Measurements from ENCODE around the gene CCBE1.
"Not testable (repeated sequence)": the region's sequence is repeated elsewhere in the genome, so short reads cannot be mapped to it uniquely, and the experiment has no call there.

Gene CCBE1

DNA sequence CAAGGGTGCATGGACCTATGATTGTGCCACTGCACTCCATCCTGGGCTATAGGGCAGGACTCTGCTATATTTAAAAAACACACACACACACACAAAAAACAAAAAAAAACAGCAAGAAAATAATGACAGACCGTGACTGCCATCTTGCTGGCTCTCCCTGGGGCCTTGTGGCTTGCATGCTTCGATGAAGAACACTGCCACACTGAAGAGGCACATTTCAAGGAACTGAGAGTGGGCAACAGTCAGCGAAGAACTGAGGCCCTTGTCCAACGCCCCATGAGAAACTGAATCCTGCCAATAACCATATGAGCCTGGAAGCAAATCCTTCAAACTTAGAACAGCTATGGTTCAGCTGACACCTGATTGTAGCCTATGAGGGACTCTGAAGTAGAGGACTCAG, 158.1 kb downstream of the CCBE1 start:
- DNase-seq (ENCODE audit: low read depth) = no peak

DNA sequence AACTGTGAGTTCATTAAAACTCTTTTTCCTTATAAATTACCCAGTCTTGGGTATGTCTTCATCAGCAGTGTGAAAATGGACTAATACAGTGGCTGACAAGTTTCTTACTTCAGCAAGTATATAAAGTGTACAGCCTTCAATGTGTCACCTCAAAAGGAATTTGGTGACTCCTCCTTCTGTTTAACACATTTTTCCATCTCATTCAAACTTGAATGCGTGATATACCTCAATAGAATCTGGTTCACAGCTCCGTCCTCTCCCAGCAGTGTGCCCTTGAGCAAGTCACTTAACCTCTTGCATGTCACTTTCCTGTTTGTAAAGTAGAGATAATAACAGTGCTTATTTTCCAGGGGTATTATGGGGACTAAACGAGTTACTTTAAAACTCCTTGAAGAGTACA, 159.6 kb downstream of the CCBE1 start:
- no peak for DNase-seq (ENCODE audit: low read depth)

DNA sequence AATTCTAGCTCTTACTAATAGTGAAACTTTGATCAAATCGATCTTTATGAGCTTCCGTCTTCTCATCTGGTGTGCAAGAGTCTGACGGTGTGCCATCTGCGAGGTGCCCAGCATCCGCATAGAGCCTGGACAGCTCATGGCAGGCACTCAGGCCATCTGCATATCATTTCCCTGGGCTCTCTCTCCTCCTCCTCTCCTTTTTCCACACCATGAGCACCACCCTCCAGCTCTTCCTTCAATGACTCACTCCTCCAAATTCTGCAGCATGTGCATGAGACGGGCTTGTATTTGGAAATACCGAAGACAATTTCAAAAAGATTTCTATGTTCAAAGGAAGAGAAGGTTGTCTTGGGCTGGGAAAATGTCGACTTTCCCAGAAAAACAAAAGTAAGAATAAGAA, 161.1 kb downstream of the CCBE1 start:
- no peak for DNase-seq (ENCODE audit: low read depth)

DNA sequence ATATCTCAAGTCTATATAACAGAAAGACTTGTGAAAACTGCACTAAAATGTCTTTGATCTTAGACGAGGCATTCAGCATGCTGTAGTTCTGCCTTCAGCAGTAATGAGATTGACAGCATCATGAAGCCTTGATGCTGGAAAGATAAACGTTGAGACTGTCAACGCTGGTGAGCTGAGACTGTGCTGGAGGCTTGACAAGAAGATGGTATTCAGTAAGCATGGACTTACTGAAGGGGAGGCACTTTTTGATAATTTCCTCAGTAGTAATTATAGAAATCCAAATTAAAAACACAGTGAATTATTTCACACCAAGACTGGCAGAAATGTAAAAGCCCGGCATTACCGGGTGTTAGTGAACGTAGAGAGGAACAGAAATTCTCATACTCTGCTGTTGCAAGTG, 162.2 kb downstream of the CCBE1 start:
- DNase-seq (ENCODE audit: low read depth) = no peak

DNA sequence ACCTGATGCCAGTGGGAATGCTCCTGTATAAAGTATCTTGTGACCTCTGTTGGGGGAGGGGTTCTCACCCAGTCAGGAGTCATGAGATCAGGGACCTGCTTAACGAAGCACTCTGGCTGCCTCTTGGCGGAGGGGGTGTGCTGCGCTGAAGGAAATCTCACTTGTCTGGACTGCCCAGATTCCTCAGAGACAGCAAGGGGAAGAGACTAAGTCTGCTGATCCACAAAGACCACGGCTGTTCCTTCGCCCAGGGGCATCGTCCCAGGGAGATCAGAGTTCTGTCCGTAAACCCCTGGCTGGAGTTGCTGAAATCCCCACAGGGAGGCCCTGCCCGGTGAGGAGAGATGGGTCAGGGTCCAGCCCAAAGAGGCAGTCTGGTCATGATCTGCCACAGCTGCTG, 168.4 kb downstream of the CCBE1 start:
- no peak for DNase-seq (ENCODE audit: low read depth)

DNA sequence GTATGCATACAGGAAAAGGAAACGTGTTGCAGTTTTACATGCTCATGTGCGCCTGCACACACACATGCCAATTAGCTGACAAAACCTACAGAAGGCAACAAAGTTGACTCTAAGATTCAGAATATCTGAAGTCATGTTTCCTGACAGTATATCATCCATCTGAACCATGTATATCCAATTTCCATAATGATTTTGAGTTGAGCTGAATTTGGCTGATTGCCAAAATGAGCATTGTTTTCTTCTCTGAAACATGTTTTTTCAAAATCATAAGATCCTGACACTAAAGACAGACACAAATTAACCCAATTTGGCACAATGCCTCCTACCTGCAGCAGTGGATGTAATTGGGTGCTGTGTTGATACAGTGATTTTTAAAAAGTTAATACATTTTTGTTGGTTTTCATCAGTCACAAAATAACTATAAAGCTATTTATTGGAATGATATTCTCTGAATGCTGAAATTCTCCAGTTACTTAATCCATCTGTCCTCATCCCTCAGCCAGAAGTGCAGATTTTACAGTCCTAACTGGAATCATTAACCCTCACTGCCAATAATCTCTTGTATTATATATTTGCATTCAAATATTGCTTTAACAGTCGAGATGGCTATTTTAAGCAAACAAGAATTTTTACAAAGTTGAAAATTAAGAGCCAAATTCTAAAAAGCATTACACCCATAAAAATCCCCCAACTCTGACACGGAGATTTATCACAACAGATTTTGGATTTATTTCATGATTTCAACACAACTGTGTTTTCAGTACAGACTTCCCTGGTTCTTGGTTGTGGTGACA, 176.5 kb downstream of the CCBE1 start:
- no peak for DNase-seq (ENCODE audit: low read depth)

DNA sequence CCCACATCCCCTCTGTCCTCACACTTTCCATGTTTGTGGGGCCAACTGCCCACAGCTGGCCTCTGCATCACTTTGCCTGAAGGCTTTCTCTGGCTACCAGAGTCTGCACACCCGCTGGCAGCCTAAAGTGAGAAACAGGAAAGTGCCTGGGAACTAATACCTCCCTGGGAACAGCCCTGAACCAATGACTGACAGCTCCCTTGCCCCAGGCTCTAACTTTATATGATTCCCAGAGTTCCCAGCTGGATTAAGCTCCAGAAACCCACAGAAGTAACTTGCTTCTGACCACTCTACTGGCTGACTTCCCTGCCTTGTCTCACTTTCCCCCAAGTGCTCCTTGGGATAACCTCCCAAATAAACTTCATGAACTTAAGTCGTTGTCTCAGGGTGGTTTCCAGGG, 178.5 kb downstream of the CCBE1 start:
- no peak for DNase-seq (ENCODE audit: low read depth)

DNA sequence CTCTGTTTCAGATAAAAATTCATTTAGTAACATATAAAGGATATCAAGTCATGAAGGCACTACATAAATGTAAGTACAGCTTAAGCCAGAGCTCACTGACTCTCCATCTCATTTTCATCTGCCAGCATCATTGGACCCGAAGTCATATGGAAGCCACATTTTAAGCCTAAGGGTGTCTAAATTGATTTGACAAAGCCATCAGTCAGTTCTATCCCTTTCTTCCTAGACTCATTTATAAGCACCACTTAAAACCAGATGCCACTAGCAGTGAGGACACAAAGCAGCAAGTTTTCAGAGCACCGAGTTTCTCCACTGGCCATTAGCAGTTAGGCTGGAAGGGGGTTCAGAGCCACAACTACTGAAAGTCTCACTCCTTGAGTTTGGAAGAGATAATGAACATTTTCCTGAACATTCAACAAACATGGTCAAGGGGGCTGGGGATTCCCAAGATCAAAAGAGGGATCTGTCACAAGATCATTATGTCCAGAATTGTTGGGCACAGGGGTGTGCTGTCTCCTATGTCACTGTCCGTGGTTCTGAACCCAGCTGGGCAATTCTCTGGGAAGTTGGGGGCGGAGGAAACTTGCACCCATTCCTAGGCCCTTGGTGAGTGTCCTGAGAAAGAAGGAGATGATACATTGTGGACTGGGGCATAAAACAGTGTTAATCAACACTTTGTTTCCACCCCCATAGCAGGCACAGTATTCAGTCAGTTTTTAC, 179.6 kb downstream of the CCBE1 start:
- DNase-seq (ENCODE audit: low read depth) = no peak

DNA sequence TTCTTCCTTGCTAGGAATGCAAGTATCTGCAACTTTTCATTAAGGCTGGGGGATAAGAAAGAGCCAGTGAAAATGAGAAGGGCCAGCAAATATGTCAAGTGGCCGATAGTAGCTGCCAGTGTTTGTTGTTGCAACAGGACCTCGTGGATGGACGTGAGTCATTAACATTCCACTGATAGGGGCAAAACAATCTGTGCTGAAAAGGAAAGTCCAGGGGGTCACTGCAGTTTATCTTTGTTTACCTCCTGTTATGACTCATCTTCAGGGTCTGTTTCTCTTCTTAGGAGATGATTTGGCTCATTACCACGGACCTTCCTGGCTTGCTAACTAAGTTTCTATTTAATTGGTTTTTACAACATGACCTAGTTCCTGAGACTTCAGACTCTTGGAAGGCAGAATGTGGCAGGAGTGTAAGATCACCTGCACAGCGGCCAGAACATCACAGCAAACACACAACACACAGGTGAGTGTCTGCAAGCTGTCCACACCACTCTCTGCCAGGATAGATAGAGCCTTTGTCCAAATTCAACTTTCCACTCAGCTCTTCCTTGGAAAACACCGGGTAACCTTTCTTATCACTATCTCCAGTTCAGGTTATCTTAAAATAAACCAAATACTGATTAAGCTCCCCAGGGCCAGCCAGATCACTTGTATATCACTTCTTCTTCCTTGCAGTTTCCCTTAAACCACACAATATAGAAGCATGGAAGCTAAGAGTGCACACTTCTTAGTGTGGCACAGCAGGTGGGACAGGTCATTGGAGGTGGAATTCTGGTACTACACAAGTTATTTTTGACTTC, 180.7 kb downstream of the CCBE1 start:
- DNase-seq (ENCODE audit: low read depth) = no peak

DNA sequence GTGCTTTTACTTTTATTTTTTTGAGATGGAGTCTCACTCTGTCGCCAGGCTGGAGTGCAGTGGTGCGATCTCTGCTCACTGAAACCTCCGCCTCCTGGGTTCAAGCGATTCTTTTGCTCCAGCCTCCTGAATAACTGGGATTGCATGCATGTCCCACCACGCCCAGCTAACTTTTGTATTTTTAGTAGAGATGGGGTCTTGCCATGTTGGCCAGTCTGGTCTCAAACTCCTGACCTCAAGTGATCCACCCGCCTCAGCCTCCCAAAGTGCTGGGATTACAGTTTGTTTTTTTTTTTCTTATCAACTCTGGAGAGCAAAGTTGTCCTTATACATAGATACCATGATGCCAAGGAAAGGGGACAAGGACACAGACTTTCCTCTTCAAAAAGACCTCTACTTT, 181.3 kb downstream of the CCBE1 start:
- not testable (repeated sequence) for DNase-seq (ENCODE audit: low read depth)

DNA sequence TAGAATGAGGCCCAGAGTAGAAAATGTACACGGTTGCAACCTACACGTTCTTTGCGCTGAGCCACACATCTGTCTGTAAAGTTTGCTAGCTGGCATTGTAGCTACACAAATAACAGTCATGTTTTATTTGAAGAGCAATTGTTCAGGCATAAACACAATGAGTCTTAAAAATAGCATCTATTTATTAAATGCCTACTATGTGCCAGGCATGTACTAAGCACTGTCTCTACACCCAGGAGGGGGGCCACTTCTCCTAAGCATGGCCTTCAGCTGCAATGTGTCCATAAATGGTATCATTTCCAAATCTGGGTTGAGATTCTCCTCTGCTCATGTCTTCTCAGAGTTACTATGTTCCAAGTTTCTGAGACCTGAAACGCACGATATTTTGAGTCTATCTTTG, 182.1 kb downstream of the CCBE1 start:
- no peak for DNase-seq (ENCODE audit: low read depth)

DNA sequence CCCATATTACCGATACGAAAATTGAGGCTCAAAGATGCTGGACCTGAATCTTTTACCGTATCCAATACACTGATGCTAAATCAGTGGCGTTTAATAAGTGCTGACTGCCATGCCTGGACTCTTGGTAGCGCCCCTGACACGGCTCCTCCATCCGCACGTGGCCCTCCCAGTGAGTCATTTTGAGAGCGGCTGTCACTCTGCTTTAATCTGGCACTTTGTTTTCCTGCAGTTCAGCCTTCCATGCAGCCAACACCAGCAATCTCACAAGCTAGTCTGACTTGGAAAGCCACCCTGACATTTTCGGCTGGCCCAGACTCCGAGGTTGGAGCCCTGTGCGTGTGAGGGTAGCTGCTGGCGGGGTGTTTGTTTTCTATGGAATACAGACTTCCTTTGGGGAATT, 183.0 kb downstream of the CCBE1 start:
- DNase-seq (ENCODE audit: low read depth) = no peak

DNA sequence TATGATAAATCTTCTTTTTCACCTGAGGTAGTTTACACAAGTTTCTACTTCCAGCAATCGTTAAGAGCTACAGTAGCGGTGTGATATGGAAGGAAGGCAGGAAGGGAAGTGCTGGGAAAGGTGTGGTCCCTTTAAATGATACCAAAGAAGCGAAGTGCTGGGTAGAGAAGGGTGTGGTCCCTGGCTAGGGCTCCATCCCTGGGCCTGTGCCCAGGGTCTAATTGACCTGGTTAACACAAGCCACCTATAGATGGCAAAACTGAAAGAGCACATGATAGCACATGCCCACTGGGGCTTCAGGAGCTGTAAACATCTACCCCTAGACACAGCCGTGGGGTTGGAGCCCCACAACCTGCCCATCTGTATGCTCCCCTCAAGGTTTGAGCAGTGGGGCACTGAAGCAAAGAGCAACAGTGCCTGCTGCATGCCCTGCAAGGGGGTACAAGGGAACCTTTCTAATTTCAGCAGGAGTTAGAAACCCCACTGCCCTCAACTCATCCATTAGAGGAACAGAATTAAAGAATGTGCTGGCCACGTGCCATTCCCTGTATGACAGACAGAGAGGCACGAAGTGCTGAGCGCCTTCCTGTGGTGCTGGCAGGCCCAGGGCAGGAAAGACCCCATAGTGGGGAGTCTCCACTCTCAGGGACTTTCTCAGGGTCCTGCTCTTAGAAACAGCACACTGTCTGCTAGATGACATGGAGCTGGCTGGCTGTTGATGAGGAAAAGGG, 185.0 kb downstream of the CCBE1 start:
- no peak for DNase-seq (ENCODE audit: low read depth)

DNA sequence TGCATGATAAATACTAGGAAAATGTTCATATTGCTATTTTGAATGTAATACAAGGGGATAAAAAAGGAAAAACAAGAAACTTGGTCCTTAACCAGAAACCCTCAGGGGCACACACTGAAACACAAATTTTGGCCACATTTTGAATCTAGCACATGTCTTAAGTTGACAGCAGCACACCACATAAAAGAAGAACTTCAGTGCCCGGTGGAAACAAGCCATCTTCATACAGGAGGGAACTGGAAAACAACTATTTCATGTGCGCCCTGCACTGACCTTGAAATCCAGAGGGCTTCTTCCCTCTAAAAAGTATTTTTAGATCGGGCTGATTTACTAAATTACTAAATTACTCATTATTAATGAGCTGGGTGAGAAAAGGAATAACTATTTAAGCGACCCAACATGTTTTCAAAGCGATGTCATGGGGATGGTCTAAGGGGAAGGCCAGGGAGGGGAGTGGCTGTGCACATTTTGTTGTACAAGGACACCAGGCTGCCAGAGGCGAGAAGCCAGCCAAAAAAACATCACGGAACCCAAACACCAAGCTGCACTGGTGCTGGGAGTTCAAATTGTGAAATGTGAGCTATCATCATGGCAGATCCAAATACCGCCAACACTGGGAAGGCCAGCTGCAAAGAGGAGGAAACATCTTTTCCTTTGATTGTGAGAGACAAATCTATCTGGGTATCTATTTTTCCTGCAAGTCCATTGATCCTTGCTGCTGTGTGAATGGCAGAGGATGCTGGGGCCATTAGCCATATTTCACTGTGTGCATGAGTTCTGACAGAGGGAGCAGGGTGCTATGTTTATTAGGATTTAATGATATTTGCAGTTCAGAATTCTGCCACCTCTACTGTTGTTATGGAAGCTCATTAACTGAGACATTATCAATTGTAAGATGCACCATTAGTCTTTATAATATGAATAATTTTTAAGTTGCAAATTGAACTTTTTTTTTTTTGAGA, 187.5 kb downstream of the CCBE1 start:
- DNase-seq (ENCODE audit: low read depth) = no peak

DNA sequence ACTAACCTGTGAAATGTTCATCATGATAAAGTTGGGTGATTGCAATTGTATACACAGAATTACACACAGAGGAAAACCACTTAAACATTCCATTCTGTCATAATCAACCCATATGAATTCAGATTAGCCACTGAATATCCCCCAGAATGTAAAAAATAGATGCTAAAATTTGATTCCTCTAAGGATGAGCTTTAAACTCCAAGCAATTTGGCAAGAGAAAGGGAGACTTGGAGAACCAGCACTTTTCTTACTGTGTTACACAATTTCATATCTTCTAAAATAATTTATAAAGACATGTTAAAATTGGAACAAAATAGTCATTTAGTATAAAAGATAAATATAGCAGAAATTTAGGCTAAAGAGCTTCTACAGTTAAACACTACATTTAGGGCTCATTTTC, 191.9 kb downstream of the CCBE1 start:
- DNase-seq (ENCODE audit: low read depth) = no peak

DNA sequence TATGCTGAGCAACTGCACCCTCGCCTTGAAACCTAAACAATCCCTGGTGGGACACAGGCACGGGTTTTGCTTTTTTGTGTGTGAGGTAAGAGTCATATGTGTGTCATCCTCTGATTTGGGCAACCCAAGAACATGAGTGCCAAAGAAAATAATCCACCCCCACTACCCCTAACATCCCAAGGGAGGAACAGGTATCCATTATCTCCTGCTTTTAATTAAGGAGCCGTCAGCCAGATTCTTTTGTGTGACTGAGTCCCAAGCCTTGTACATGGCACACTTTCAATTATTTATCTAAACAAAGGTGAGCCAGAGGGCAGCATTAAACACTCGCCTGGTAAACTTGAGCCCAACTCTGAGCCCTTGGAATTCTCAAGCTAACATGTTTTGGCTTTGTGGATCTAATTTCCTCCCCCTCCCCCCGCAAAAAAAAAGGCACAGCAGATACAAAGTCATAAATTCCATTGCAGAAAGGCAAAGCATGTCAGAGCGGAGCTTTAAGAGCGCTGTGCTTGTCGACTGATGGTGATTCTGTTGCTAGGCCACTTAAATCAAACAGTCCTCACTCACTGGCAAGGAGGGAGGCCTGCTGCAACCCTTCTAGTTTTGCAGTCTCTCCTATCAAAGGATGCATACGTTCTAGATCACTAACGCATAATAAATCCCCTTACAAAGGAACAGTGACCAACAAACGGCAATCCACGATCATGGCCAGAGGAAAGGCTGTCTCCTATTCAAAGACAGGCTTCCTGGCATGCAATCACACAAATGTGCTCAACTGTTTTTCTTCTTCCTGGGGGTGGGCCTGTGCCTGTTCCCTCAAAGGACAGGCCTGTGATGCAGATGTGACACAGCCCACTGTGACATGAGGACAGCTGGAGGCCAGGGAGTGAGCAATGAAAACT, 194.7 kb downstream of the CCBE1 start:
- no peak for DNase-seq (ENCODE audit: low read depth)

DNA sequence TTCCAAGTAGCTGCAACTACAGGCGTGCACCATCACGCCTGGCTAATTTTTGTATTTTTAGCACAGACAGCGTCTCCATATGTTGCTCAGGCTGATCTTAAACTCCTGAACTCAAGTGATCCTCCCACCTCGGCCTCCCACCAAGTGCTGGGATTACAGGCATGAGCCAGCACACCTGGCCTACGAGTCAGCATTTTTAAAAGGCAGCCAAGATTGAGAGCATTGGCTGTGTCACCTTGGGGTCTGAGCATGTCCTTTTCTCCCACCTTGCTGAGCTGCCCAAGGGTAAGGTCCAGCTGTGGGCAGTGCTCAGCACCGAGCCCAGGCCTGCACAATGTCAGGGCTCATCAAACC, 195.3 kb downstream of the CCBE1 start:
- DNase-seq (ENCODE audit: low read depth) = no peak

DNA sequence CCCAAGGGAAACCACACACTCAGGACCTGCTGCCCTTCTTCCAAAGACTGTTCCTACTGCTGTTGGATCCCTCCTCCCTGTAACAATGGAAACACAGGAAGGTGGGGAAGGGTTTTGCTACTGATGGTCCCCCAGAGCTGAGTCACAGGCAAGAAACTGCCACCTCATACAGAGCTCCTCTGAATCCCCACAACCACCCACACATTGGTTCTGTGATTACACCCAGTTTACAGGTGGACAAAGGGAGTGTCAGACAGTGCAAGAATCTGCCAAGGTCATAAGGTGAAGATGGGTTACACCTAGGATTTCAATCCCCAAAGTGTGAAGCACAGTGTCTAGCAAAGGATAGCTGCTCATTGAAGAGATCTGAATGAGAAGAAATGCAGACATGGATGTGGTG, 196.5 kb downstream of the CCBE1 start:
- DNase-seq (ENCODE audit: low read depth) = no peak

DNA sequence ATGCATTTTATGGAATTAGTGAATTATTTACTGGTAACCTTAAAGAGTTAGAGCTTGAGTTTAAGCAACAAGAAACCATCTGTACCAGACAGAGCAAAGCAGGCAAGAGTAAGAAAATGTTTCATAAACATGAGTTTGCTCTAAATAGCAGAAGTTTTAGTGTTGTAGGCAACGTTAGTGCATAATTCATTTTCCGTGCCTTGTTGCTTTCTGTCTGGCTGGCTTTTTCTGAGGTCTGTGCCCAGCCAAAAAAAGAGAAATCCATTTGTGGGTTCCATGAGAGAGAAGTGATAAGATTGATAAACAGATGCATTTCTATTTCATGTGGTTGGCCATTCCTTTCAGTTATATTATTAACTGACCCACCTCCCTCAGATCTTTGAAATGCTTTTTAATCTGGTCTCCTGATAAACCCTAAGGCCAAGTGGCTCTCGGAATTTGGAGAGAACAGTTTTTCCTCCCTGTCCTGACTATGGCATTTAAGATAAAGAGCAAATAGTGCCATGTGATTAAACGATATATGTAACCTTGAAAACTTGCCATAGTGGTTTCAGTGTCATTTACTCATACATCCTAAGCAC, 198.6 kb downstream of the CCBE1 start:
- DNase-seq (ENCODE audit: low read depth) = no peak
